AG10803 (cell line): ENCODE results near the gene RGR.

ENCODE experiments used
- DNase-seq: peaks from one replicate; pipeline ENCODE4 v3.0.0; 2010; ENCODE audit warnings: low read depth
- H3K4me3 ChIP-seq: 2 replicates; pipeline ENCODE4 v1.5.1; 2011; ENCODE audit warnings: mild to moderate bottlenecking, low read length, control low read depth
- TF ChIP-seq, protein P1 (sequence below): conservative IDR thresholded peaks from 2 replicates; pipeline ENCODE4 v1.5.1; 2011; ENCODE audit warnings: mild to moderate bottlenecking, low read length, control low read depth, inconsistent platforms

Gene RGR

DNA sequence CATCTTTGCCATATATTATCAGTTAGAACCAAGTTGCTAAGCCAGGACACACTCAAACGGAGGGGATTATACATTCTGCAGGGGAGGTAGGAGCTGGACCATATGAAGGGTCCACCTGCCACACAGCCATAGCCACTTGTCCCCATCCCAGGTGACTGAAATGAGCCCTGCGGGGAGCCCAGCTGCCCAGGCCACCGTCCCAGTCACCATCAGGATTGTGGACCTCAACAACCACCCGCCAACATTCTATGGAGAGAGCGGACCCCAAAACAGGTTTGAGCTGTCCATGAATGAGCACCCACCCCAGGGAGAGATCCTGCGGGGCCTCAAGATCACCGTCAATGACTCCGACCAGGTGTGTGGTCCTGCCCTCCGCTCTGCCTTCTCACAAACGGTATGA lies 36.8 kb upstream of the RGR start:
- TF ChIP-seq, protein P1, sequence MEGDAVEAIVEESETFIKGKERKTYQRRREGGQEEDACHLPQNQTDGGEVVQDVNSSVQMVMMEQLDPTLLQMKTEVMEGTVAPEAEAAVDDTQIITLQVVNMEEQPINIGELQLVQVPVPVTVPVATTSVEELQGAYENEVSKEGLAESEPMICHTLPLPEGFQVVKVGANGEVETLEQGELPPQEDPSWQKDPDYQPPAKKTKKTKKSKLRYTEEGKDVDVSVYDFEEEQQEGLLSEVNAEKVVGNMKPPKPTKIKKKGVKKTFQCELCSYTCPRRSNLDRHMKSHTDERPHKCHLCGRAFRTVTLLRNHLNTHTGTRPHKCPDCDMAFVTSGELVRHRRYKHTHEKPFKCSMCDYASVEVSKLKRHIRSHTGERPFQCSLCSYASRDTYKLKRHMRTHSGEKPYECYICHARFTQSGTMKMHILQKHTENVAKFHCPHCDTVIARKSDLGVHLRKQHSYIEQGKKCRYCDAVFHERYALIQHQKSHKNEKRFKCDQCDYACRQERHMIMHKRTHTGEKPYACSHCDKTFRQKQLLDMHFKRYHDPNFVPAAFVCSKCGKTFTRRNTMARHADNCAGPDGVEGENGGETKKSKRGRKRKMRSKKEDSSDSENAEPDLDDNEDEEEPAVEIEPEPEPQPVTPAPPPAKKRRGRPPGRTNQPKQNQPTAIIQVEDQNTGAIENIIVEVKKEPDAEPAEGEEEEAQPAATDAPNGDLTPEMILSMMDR, result no peak
- DNase-seq, result no peak
- no peak overlapping the region for H3K4me3 ChIP-seq

- no peak for DNase-seq
- TF ChIP-seq, protein P1, result no peak
- no peak overlapping the region for H3K4me3 ChIP-seq
Measured at GRCh38 chr10:84211566-84211965, 33.3 kb upstream of the RGR start.

DNA sequence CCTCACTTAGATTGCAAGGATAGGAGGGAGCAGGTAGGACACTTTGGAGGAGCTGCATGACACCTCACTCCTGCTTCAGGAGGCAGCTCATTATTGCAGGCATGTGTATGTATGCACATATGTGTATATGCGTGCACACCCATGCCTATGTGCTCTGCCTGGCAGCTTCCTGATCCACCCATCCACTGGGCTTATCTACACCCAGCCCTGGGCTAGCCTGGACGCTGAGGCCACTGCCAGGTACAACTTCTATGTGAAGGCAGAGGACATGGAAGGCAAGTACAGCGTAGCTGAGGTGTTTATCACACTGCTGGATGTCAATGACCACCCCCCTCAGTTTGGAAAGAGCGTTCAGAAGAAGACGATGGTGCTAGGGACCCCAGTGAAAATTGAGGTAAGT lies 32.8 kb upstream of the RGR start:
- no peak overlapping the region for H3K4me3 ChIP-seq
- TF ChIP-seq, protein P1, result no peak
- DNase-seq, result no peak

DNA sequence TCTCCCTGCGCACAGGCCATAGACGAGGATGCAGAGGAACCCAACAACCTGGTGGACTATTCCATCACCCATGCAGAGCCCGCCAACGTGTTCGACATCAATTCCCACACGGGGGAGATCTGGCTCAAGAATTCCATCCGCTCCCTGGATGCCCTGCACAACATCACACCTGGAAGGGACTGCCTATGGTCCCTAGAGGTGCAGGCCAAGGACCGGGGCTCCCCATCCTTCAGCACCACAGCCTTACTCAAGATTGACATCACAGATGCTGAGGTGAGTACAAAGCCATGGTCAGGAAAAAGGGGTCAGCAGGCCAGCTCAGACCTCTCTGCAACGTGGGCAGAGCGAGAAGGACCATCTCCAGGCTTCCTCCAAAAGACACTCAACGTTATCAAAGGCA lies 31.8 kb upstream of the RGR start:
- no peak overlapping the region for H3K4me3 ChIP-seq
- DNase-seq, result no peak
- TF ChIP-seq, protein P1, result no peak

DNA sequence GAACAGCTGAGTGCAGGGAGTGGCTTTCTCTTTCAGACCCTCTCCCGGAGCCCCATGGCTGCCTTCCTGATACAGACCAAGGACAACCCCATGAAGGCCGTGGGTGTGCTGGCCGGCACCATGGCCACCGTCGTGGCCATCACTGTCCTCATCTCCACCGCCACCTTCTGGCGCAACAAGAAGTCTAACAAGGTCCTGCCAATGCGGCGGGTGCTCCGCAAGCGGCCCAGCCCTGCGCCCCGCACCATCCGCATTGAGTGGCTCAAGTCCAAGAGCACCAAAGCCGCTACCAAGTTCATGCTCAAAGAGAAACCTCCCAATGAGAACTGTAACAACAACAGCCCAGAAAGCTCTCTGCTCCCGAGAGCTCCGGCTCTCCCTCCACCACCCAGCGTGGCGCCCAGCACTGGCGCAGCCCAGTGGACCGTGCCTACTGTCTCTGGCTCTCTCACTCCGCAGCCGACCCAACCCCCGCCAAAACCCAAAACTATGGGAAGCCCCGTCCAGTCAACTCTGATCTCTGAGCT lies 30.7 kb upstream of the RGR start:
- TF ChIP-seq, protein P1, result no peak
- H3K4me3 ChIP-seq, result no peak overlapping the region
- DNase-seq, result no peak

- TF ChIP-seq, protein P1, result peak; percentile 41
- no peak for DNase-seq
- no peak overlapping the region for H3K4me3 ChIP-seq
Measured at GRCh38 chr10:84214612-84215235, 30.1 kb upstream of the RGR start.

DNA sequence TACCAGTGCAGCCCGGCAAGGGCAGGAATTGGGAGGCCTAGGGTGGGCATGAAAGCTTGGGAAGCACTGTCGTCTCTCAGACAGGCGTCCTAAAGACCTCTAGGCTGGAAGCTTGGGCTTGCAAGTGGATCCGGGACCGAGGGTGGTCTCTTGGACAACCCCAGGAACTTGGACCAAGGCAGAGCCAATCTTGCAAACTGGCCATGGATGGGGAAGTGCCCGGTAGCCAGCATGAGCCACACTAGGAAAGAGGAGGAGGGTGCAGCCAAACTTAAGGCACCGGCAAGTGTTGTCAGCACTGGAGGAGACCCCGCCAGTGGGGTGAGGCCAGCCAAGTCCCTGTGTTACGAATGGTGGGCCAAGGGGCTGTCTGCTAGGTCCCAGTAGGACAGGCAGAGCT lies 28.0 kb upstream of the RGR start:
- no peak for DNase-seq
- no peak overlapping the region for H3K4me3 ChIP-seq
- TF ChIP-seq, protein P1, result no peak
